A549 (cell line): Measurements from ENCODE around the gene SLC1A6. TPM values are rescaled to one million over a fixed set of nuclear protein-coding genes. Genes with fewer than 3 reads are reported as not detected.
A peak's percentile ranks its signal among the peaks of the same experiment; 100 is the strongest.

Source experiments
- ATAC-seq, 2 experiments: fragments of 200-7000 bp in 1 of 2; fragments of >200 bp in 1 of 2; cut with Nextera tagmentation in 1 of 2; cut with Tn5 transposase in 1 of 2; 3 replicates each; pipeline versions ENCODE4 v1.8.0 to v1.9.1; 2018 to 2020; ENCODE audit warnings: mild to moderate bottlenecking in 1 of 2, moderate library complexity in 1 of 2
- CTCF ChIA-PET: fragments of 300-600 bp; sonication (Branson Sonifier 250); formaldehyde crosslinking; extraction: SDS; loops from one replicate; lab custom pipeline; 2021; ENCODE audit warnings: antibody characterized with exemption, inconsistent platforms; lab: Yijun Ruan, JAX
- POLR2A ChIA-PET: fragments of 350-600 bp; formaldehyde crosslinking; extraction: SDS; loops from one replicate; lab custom pipeline; 2021; ENCODE audit warnings: antibody characterized with exemption, inconsistent platforms; lab: Yijun Ruan, JAX
- DNase-seq, 2 experiments: peaks; one replicate each; pipeline versions ENCODE4 v3.0.0 to v3.0.0-alpha.2; 2011 to 2016; ENCODE audit warnings: low read depth in 1 of 2, low spot score in 1 of 2
- FAIRE-seq: peaks from 2 replicates; lab custom pipeline; 2011; peaks lifted over from hg19 to GRCh38; lab: Jason Lieb, UNC
- H3K27ac ChIP-seq, 2 experiments: fragments of >200 bp; sonication (Bioruptor Twin); formaldehyde crosslinking; 3 replicates each; pipeline ENCODE4 v1.5.1; 2016 to 2017
- H3K4me1 ChIP-seq: fragments of >200 bp; sonication (Bioruptor Twin); formaldehyde crosslinking; 3 replicates; pipeline ENCODE4 v1.6.1; 2016
- H3K4me2 ChIP-seq: fragments of >200 bp; sonication (Bioruptor Twin); formaldehyde crosslinking; 3 replicates; pipeline ENCODE4 v1.6.1; 2016
- H3K4me3 ChIP-seq: fragments of >200 bp; sonication (Bioruptor Twin); formaldehyde crosslinking; 3 replicates; pipeline ENCODE4 v1.5.1; 2016
- H3K9me3 ChIP-seq: fragments of >200 bp; sonication (Bioruptor Twin); formaldehyde crosslinking; 3 replicates; pipeline ENCODE4 v1.6.1; 2016
- BHLHE40 ChIP-seq: IDR thresholded peaks from 2 replicates; pipeline ENCODE4 v1.6.1; 2012; ENCODE audit warnings: low read depth, low read length, inconsistent platforms
- CBX2 ChIP-seq: fragments of 200-600 bp; sonication (generic); IDR thresholded peaks from 2 replicates; pipeline ENCODE4 v1.6.1; 2016; ENCODE audit warnings: low read depth, mild to moderate bottlenecking, borderline replicate concordance
- CEBPB ChIP-seq, 2 experiments: fragments of >200 bp in 1 of 2; sonication (Bioruptor Twin) in 1 of 2; formaldehyde crosslinking in 1 of 2; IDR thresholded peaks; 2 replicates each; pipeline ENCODE4 v1.6.1; 2012 to 2016
- CHD4 ChIP-seq: fragments of 200-600 bp; sonication (generic); IDR thresholded peaks from 2 replicates; pipeline ENCODE4 v1.6.1; 2016; ENCODE audit warnings: antibody characterized with exemption, mild to moderate bottlenecking, borderline replicate concordance
- EHF ChIP-seq: fragments of 250-450 bp; sonication (Bioruptor Pico); IDR thresholded peaks from 2 replicates; pipeline ENCODE4 v1.5.0; 2020; ENCODE audit warnings: mild to moderate bottlenecking
- EHMT2 ChIP-seq: fragments of 200-600 bp; sonication (generic); IDR thresholded peaks from 2 replicates; pipeline ENCODE4 v1.6.1; 2016; ENCODE audit warnings: antibody characterized with exemption, low read depth, mild to moderate bottlenecking, moderate library complexity
- ELK1 ChIP-seq: fragments of 150-350 bp; IDR thresholded peaks from 2 replicates; pipeline ENCODE4 v1.6.1; 2014; ENCODE audit warnings: low read depth, mild to moderate bottlenecking, low read length
- EP300 ChIP-seq, 2 experiments: fragments of >200 bp; sonication (Bioruptor Twin); formaldehyde crosslinking; IDR thresholded peaks; 2 replicates in 1 of 2; 3 replicates in 1 of 2; pipeline ENCODE4 v1.6.1; 2016 to 2017
- FOXS1 ChIP-seq: fragments of 250-450 bp; sonication (Bioruptor Pico); IDR thresholded peaks from 2 replicates; pipeline ENCODE4 v1.5.0; 2020; ENCODE audit warnings: mild to moderate bottlenecking, moderate library complexity
- HDAC2 ChIP-seq: fragments of 200-600 bp; sonication (generic); IDR thresholded peaks from 2 replicates; pipeline ENCODE4 v1.6.1; 2016
- HOXA7 ChIP-seq: fragments of 250-450 bp; sonication (Bioruptor Pico); IDR thresholded peaks from 2 replicates; pipeline ENCODE4 v1.5.0; 2020; ENCODE audit warnings: mild to moderate bottlenecking, moderate library complexity
- JUNB ChIP-seq: fragments of >200 bp; sonication (Bioruptor Twin); formaldehyde crosslinking; IDR thresholded peaks from 2 replicates; pipeline ENCODE4 v1.6.1; 2016
- KDM5A ChIP-seq: fragments of 200-600 bp; sonication (generic); IDR thresholded peaks from 2 replicates; pipeline ENCODE4 v1.6.1; 2016; ENCODE audit warnings: antibody characterized with exemption, mild to moderate bottlenecking
- MAFK ChIP-seq: fragments of 450-650 bp; IDR thresholded peaks from 2 replicates; pipeline ENCODE4 v1.6.1; 2014; ENCODE audit not compliant: partially characterized antibody
- MYC ChIP-seq: IDR thresholded peaks from 2 replicates; pipeline ENCODE4 v1.6.1; 2012; ENCODE audit warnings: mild to moderate bottlenecking, inconsistent platforms, low read length, improper control_type of control experiment, borderline replicate concordance
- NFE2L2 ChIP-seq: fragments of 150-350 bp; conservative IDR thresholded peaks from 2 replicates; pipeline ENCODE4 v1.6.1; 2014; ENCODE audit warnings: low read length
- NR3C1 ChIP-seq: fragments of >200 bp; sonication (Bioruptor Twin); formaldehyde crosslinking; IDR thresholded peaks from 3 replicates; pipeline ENCODE4 v1.6.1; 2017
- POLR2A ChIP-seq: IDR thresholded peaks from 2 replicates; pipeline ENCODE4 v1.6.1; 2012; ENCODE audit warnings: mild to moderate bottlenecking, low read length
- RARB ChIP-seq: fragments of 250-450 bp; sonication (Bioruptor Pico); IDR thresholded peaks from 2 replicates; pipeline ENCODE4 v1.8.0; 2021; ENCODE audit warnings: mild to moderate bottlenecking, moderate library complexity
- RCOR1 ChIP-seq: fragments of 150-350 bp; IDR thresholded peaks from 2 replicates; pipeline ENCODE4 v1.6.1; 2014; ENCODE audit warnings: antibody characterized with exemption, low read length, low read depth
- RFX5 ChIP-seq: fragments of 450-650 bp; IDR thresholded peaks from 2 replicates; pipeline ENCODE4 v1.7.1; 2014; ENCODE audit warnings: antibody characterized with exemption, mild to moderate bottlenecking, moderate library complexity
- SREBF2 ChIP-seq: fragments of 450-650 bp; IDR thresholded peaks from 2 replicates; pipeline ENCODE4 v1.6.1; 2014; ENCODE audit warnings: mild to moderate bottlenecking, moderate library complexity
- TP53 ChIP-seq: fragments of 250-450 bp; sonication (Bioruptor Pico); IDR thresholded peaks from 2 replicates; pipeline ENCODE4 v1.5.0; 2021; ENCODE audit warnings: mild to moderate bottlenecking, moderate library complexity
- ZFP36 ChIP-seq: fragments of 450-650 bp; IDR thresholded peaks from 2 replicates; pipeline ENCODE4 v1.6.1; 2014; ENCODE audit warnings: borderline replicate concordance; ENCODE audit not compliant: partially characterized antibody
- ZSCAN20 ChIP-seq: fragments of 250-450 bp; sonication (Bioruptor Pico); IDR thresholded peaks from 2 replicates; pipeline ENCODE4 v1.8.0; 2022; ENCODE audit warnings: mild to moderate bottlenecking, moderate library complexity
- WGBS: methylation state at CpG from one replicate; pipeline ENCODE4 v1.1.6; 2017; ENCODE audit errors: missing lambda C conversion rate; 5-methylcytosine and 5-hydroxymethylcytosine counted together
- polyA plus RNA-seq, 4 experiments: library from polyadenylated mRNA; depleted of rRNA in 3 of 4; stranded (reverse); fragments of >200 nt; fragmentation: RNase III in 1 of 4; extraction: RNeasy Plus Mini Kit Qiagen cat#74134 plus additional on column Dnase treatment in 1 of 4; gene quantifications; 2 replicates in 3 of 4; 3 replicates in 1 of 4; pipeline ENCODE4 v1.2.3, GENCODE V29; 2011 to 2017
- TF ChIP-seq, protein P1 (sequence below): fragments of 200-600 bp; sonication (generic); IDR thresholded peaks from 2 replicates; pipeline ENCODE4 v1.6.1; 2016; ENCODE audit warnings: antibody characterized with exemption, mild to moderate bottlenecking, moderate library complexity
- TF ChIP-seq, protein P2 (sequence below): fragments of >200 bp; sonication (Bioruptor Twin); formaldehyde crosslinking; IDR thresholded peaks from 3 replicates; pipeline ENCODE4 v1.6.1; 2016
- TF ChIP-seq, protein P3 (sequence below): IDR thresholded peaks from 2 replicates; pipeline ENCODE4 v1.6.1; 2012
- TF ChIP-seq, protein P4 (sequence below): fragments of 250-450 bp; sonication (Bioruptor Pico); IDR thresholded peaks from 2 replicates; pipeline ENCODE4 v1.5.0; 2020; ENCODE audit warnings: low read depth, mild to moderate bottlenecking, moderate library complexity

SLC1A6 gene
- polyA plus RNA-seq, 2 of the 4 experiments (the other 2 are of a cell fraction) = not detected

DNA sequence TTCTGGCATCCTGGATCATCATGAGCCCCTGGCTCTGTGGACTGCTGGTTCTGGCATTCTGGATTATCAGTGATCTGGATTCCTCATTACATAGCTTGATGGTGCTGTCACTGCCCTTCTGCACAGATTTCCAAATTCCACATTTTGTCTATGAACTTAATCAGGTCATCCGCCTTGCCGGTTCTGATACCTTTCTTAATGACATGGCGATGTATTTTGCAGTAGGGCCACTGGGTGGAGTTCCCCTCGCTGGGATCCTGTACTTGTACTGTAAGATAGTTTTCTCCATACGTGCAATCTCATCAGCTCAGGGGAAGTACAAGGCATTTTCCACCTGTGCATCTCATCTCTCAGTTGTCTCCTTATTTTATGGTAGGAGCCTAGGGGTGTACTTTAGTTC lies 62.8 kb downstream of the SLC1A6 start:
- POLR2A ChIA-PET = no interaction called here
- DNase-seq (peak; percentile 2 to 5), ATAC-seq (no peak), FAIRE-seq (no peak)
- H3K4me2 ChIP-seq = no peak overlapping the region
- no peak for TF ChIP-seq FOXS1 (CRISPR knock-in tag)
- no peak for TF ChIP-seq CBX2
- no peak for TF ChIP-seq HOXA7 (CRISPR knock-in tag)
- TF ChIP-seq NR3C1 = no peak
- TF ChIP-seq, protein P1, sequence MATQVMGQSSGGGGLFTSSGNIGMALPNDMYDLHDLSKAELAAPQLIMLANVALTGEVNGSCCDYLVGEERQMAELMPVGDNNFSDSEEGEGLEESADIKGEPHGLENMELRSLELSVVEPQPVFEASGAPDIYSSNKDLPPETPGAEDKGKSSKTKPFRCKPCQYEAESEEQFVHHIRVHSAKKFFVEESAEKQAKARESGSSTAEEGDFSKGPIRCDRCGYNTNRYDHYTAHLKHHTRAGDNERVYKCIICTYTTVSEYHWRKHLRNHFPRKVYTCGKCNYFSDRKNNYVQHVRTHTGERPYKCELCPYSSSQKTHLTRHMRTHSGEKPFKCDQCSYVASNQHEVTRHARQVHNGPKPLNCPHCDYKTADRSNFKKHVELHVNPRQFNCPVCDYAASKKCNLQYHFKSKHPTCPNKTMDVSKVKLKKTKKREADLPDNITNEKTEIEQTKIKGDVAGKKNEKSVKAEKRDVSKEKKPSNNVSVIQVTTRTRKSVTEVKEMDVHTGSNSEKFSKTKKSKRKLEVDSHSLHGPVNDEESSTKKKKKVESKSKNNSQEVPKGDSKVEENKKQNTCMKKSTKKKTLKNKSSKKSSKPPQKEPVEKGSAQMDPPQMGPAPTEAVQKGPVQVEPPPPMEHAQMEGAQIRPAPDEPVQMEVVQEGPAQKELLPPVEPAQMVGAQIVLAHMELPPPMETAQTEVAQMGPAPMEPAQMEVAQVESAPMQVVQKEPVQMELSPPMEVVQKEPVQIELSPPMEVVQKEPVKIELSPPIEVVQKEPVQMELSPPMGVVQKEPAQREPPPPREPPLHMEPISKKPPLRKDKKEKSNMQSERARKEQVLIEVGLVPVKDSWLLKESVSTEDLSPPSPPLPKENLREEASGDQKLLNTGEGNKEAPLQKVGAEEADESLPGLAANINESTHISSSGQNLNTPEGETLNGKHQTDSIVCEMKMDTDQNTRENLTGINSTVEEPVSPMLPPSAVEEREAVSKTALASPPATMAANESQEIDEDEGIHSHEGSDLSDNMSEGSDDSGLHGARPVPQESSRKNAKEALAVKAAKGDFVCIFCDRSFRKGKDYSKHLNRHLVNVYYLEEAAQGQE = no peak
- no peak for TF ChIP-seq CHD4
- TF ChIP-seq RCOR1 = no peak
- TF ChIP-seq BHLHE40 = no peak
- no peak for TF ChIP-seq KDM5A
- no peak for TF ChIP-seq EP300 (IDR thresholded peaks at IDR 0.05)
- TF ChIP-seq ELK1 = no peak
- no peak for TF ChIP-seq POLR2A
- TF ChIP-seq, protein P2, sequence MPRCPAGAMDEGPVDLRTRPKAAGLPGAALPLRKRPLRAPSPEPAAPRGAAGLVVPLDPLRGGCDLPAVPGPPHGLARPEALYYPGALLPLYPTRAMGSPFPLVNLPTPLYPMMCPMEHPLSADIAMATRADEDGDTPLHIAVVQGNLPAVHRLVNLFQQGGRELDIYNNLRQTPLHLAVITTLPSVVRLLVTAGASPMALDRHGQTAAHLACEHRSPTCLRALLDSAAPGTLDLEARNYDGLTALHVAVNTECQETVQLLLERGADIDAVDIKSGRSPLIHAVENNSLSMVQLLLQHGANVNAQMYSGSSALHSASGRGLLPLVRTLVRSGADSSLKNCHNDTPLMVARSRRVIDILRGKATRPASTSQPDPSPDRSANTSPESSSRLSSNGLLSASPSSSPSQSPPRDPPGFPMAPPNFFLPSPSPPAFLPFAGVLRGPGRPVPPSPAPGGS = no peak
- no peak for TF ChIP-seq CEBPB (IDR thresholded peaks at IDR 0.05)
- no peak for TF ChIP-seq NFE2L2
- TF ChIP-seq RFX5 = no peak
- TF ChIP-seq, protein P3, sequence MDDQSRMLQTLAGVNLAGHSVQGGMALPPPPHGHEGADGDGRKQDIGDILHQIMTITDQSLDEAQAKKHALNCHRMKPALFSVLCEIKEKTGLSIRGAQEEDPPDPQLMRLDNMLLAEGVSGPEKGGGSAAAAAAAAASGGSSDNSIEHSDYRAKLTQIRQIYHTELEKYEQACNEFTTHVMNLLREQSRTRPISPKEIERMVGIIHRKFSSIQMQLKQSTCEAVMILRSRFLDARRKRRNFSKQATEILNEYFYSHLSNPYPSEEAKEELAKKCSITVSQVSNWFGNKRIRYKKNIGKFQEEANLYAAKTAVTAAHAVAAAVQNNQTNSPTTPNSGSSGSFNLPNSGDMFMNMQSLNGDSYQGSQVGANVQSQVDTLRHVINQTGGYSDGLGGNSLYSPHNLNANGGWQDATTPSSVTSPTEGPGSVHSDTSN = no peak
- TF ChIP-seq EHF (CRISPR knock-in tag) = no peak
- no peaks in the 10 kb centered on the region for H3K4me1 ChIP-seq
- H3K9me3 ChIP-seq = no peaks in the 10 kb centered on the region
- no peak overlapping the region for H3K4me3 ChIP-seq
- CTCF ChIA-PET = interaction anchor here (0.7 kb wide), 1 partner anchor 111 kb away, joined by 3 read pairs; no protein-coding TSS in a partner anchor
- 14% methylated on average over 5 of the region's 5 CpGs for WGBS
- no peak overlapping the region for H3K27ac ChIP-seq

- no peak overlapping the region for H3K27ac ChIP-seq
- FAIRE-seq (no peak), ATAC-seq (no peak), DNase-seq (no peak)
- POLR2A ChIA-PET = no interaction called here
- TF ChIP-seq TP53 (CRISPR knock-in tag) (no peak), CHD4 (no peak), MYC (no peak), ZSCAN20 (CRISPR knock-in tag) (no peak), JUNB (no peak), FOXS1 (CRISPR knock-in tag) (no peak), RARB (CRISPR knock-in tag) (no peak), ELK1 (no peak), BHLHE40 (no peak), HDAC2 (no peak), ZFP36 (no peak), SREBF2 (no peak), EHMT2 (no peak), MAFK (no peak), POLR2A (no peak)
- TF ChIP-seq, protein P2 = no peak
- TF ChIP-seq, protein P4, sequence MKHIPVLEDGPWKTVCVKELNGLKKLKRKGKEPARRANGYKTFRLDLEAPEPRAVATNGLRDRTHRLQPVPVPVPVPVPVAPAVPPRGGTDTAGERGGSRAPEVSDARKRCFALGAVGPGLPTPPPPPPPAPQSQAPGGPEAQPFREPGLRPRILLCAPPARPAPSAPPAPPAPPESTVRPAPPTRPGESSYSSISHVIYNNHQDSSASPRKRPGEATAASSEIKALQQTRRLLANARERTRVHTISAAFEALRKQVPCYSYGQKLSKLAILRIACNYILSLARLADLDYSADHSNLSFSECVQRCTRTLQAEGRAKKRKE (CRISPR knock-in tag) = no peak
- no peak overlapping the region for H3K4me3 ChIP-seq
- H3K4me2 ChIP-seq = no peak overlapping the region
- no peaks in the 10 kb centered on the region for H3K9me3 ChIP-seq
- WGBS = 41% methylated on average over 6 of the region's 6 CpGs
- CTCF ChIA-PET = no interaction called here
- H3K4me1 ChIP-seq = no peaks in the 10 kb centered on the region
Observed at GRCh38 chr19:14915116-14915515, 64.5 kb downstream of the SLC1A6 start.
